ENCODE results near the gene CCNY. TPM values are rescaled to one million over a fixed set of nuclear protein-coding genes. Genes with fewer than 3 reads are reported as not detected.

The CCNY gene
- total and polyA plus RNA-seq, 3 experiments from 2014 or later = 15.1 to 65.2 (median 58.4) TPM

- H3K9me3 ChIP-seq (ENCODE audit: low read length) = no peaks in the 10 kb centered on the region
- H3K9me3 Mint-ChIP-seq = peaks cover 0 to 5% (median 3%) of the 10 kb centered on the region in 5 donors
- ChIA-PET CTCF (no interaction called here), POLR2A (no interaction called here)
- H3K4me3 ChIP-seq (ENCODE audit: low read length) = no peak overlapping the region
- peaks cover 9 to 31% (median 20%) of the 10 kb centered on the region in 3 donors for H3K36me3 Mint-ChIP-seq
- no peaks in the 10 kb centered on the region for H3K27me3 ChIP-seq (ENCODE audit: insufficient read depth, low read length, poor library complexity, severe bottlenecking)
- no peak for DNase-seq
- H3K36me3 ChIP-seq (ENCODE audit: insufficient read depth, low read length) = no peaks in the 10 kb centered on the region
- no peaks in the 10 kb centered on the region for H3K4me1 Mint-ChIP-seq
- no peak overlapping the region for H3K27ac Mint-ChIP-seq
- H3K27me3 Mint-ChIP-seq = peaks cover 0 to 3% of the 10 kb centered on the region in 2 donors
- no peak overlapping the region for H3K27ac ChIP-seq (ENCODE audit: low read depth, low read length)
- no peaks in the 10 kb centered on the region for H3K4me1 ChIP-seq (ENCODE audit: insufficient read depth, low read length)
- H3K4me3 Mint-ChIP-seq = no peak overlapping the region
Observed at GRCh38 chr10:35576730-35577129, 240.4 kb downstream of the CCNY start.

GRCh38 chr10:35577926-35578617 lies 241.8 kb downstream of the CCNY start:
- Mint-ChIP-seq H3K27ac (no peak overlapping the region), H3K9me3 (peaks cover 0 to 5% (median 3%) of the 10 kb centered on the region in 5 donors), H3K4me1 (no peaks in the 10 kb centered on the region), H3K4me3 (no peak overlapping the region), H3K27me3 (peaks cover 0 to 3% of the 10 kb centered on the region in 2 donors), H3K36me3 (peaks cover 5 to 21% (median 20%) of the 10 kb centered on the region in 3 donors)
- Histone ChIP-seq H3K27me3 (ENCODE audit: insufficient read depth, low read length, poor library complexity, severe bottlenecking) (no peaks in the 10 kb centered on the region), H3K4me1 (ENCODE audit: insufficient read depth, low read length) (no peaks in the 10 kb centered on the region), H3K36me3 (ENCODE audit: insufficient read depth, low read length) (no peaks in the 10 kb centered on the region), H3K9me3 (ENCODE audit: low read length) (no peaks in the 10 kb centered on the region), H3K4me3 (ENCODE audit: low read length) (no peak overlapping the region), H3K27ac (ENCODE audit: low read depth, low read length) (no peak overlapping the region)
- ChIA-PET CTCF (interaction anchor here (0.6 to 1.5 kb wide), 2 partner anchors 12 to 1364 kb away, joined by 3 to 4 read pairs; no protein-coding TSS in a partner anchor), POLR2A (no interaction called here)
- DNase-seq = no peak

- H3K36me3 ChIP-seq (ENCODE audit: insufficient read depth, low read length) = no peaks in the 10 kb centered on the region
- no peaks in the 10 kb centered on the region for H3K4me1 ChIP-seq (ENCODE audit: insufficient read depth, low read length)
- CTCF ChIA-PET = interaction anchor here (0.6 to 1.5 kb wide), 2 partner anchors 13 to 1363 kb away, joined by 3 to 4 read pairs; no protein-coding TSS in a partner anchor
Observed at GRCh38 chr10:35578618-35578956, 242.3 kb downstream of the CCNY start.

GRCh38 chr10:35579116-35579515 lies 242.8 kb downstream of the CCNY start:
- H3K27me3 ChIP-seq (ENCODE audit: insufficient read depth, low read length, poor library complexity, severe bottlenecking) = no peaks in the 10 kb centered on the region
- no peaks in the 10 kb centered on the region for H3K4me1 ChIP-seq (ENCODE audit: insufficient read depth, low read length)
- no peak overlapping the region for H3K4me3 ChIP-seq (ENCODE audit: low read length)
- Mint-ChIP-seq H3K9me3 (peaks cover 0 to 5% (median 3%) of the 10 kb centered on the region in 5 donors), H3K27me3 (peaks cover 0 to 3% of the 10 kb centered on the region in 2 donors), H3K4me3 (no peak overlapping the region), H3K27ac (no peak overlapping the region), H3K36me3 (peaks cover 5 to 18% (median 12%) of the 10 kb centered on the region in 3 donors), H3K4me1 (no peaks in the 10 kb centered on the region)
- no peaks in the 10 kb centered on the region for H3K9me3 ChIP-seq (ENCODE audit: low read length)
- DNase-seq = no peak
- H3K27ac ChIP-seq (ENCODE audit: low read depth, low read length) = no peak overlapping the region
- CTCF ChIA-PET = interaction anchor here (0.6 to 2.1 kb wide), 3 partner anchors 13 to 1363 kb away, joined by 3 to 9 read pairs (median 4); no protein-coding TSS in a partner anchor
- POLR2A ChIA-PET = no interaction called here
- no peaks in the 10 kb centered on the region for H3K36me3 ChIP-seq (ENCODE audit: insufficient read depth, low read length)

More at GRCh38 chr10:35578618-35578956, 242.3 kb downstream of the CCNY start:
- POLR2A ChIA-PET = no interaction called here
- Mint-ChIP-seq H3K27me3 (peaks cover 0 to 3% of the 10 kb centered on the region in 2 donors), H3K36me3 (peaks cover 5 to 21% (median 18%) of the 10 kb centered on the region in 3 donors), H3K27ac (no peak overlapping the region), H3K4me1 (no peaks in the 10 kb centered on the region), H3K9me3 (peaks cover 0 to 5% (median 3%) of the 10 kb centered on the region in 5 donors), H3K4me3 (no peak overlapping the region)
- Histone ChIP-seq H3K27me3 (ENCODE audit: insufficient read depth, low read length, poor library complexity, severe bottlenecking) (no peaks in the 10 kb centered on the region), H3K9me3 (ENCODE audit: low read length) (no peaks in the 10 kb centered on the region), H3K4me3 (ENCODE audit: low read length) (no peak overlapping the region), H3K27ac (ENCODE audit: low read depth, low read length) (no peak overlapping the region)
- DNase-seq = no peak

GRCh38 chr10:35579726-35580422 lies 243.6 kb downstream of the CCNY start:
- Histone ChIP-seq H3K27ac (ENCODE audit: low read depth, low read length) (no peak overlapping the region), H3K27me3 (ENCODE audit: insufficient read depth, low read length, poor library complexity, severe bottlenecking) (no peaks in the 10 kb centered on the region), H3K4me1 (ENCODE audit: insufficient read depth, low read length) (no peaks in the 10 kb centered on the region), H3K4me3 (ENCODE audit: low read length) (no peak overlapping the region), H3K9me3 (ENCODE audit: low read length) (no peaks in the 10 kb centered on the region), H3K36me3 (ENCODE audit: insufficient read depth, low read length) (no peaks in the 10 kb centered on the region)
- ChIA-PET POLR2A (no interaction called here), CTCF (interaction anchor here (2.1 kb wide), 1 partner anchor 16 kb away, joined by 9 read pairs; no protein-coding TSS in a partner anchor)
- H3K4me3 Mint-ChIP-seq = no peak overlapping the region
- H3K27me3 Mint-ChIP-seq = peaks cover 0 to 3% of the 10 kb centered on the region in 2 donors
- H3K27ac Mint-ChIP-seq = no peak overlapping the region
- peaks cover 5 to 11% (median 7%) of the 10 kb centered on the region in 3 donors for H3K36me3 Mint-ChIP-seq
- no peaks in the 10 kb centered on the region for H3K4me1 Mint-ChIP-seq
- DNase-seq = no peak
- H3K9me3 Mint-ChIP-seq = peaks cover 0 to 5% (median 3%) of the 10 kb centered on the region in 5 donors

GRCh38 chr10:35580423-35580770 lies 244.1 kb downstream of the CCNY start:
- H3K36me3 Mint-ChIP-seq = peaks cover 3 to 6% (median 3%) of the 10 kb centered on the region in 3 donors
- Histone ChIP-seq H3K4me1 (ENCODE audit: insufficient read depth, low read length) (no peaks in the 10 kb centered on the region), H3K36me3 (ENCODE audit: insufficient read depth, low read length) (no peaks in the 10 kb centered on the region), H3K4me3 (ENCODE audit: low read length) (no peak overlapping the region), H3K9me3 (ENCODE audit: low read length) (no peaks in the 10 kb centered on the region), H3K27ac (ENCODE audit: low read depth, low read length) (no peak overlapping the region), H3K27me3 (ENCODE audit: insufficient read depth, low read length, poor library complexity, severe bottlenecking) (no peaks in the 10 kb centered on the region)
- no peak overlapping the region for H3K4me3 Mint-ChIP-seq
- CTCF ChIA-PET = interaction anchor here (2.1 kb wide), 1 partner anchor 17 kb away, joined by 9 read pairs; no protein-coding TSS in a partner anchor
- POLR2A ChIA-PET = no interaction called here
- H3K9me3 Mint-ChIP-seq = peaks cover 0 to 5% (median 2%) of the 10 kb centered on the region in 5 donors
- DNase-seq = no peak
- no peaks in the 10 kb centered on the region for H3K4me1 Mint-ChIP-seq
- H3K27me3 Mint-ChIP-seq = peaks cover 0 to 3% of the 10 kb centered on the region in 2 donors
- peak overlapping the region in 1 of 8 donors; percentile 52 for H3K27ac Mint-ChIP-seq

GRCh38 chr10:35581655-35582054 lies 245.3 kb downstream of the CCNY start:
- Mint-ChIP-seq H3K27ac (no peak overlapping the region), H3K4me1 (no peaks in the 10 kb centered on the region), H3K36me3 (peaks cover 0 to 4% (median 0%) of the 10 kb centered on the region in 3 donors), H3K4me3 (no peak overlapping the region), H3K9me3 (peaks cover 0 to 5% (median 2%) of the 10 kb centered on the region in 5 donors), H3K27me3 (peaks cover 3% of the 10 kb centered on the region in 2 donors)
- H3K36me3 ChIP-seq (ENCODE audit: insufficient read depth, low read length) = no peaks in the 10 kb centered on the region
- CTCF ChIA-PET = no interaction called here
- no peaks in the 10 kb centered on the region for H3K4me1 ChIP-seq (ENCODE audit: insufficient read depth, low read length)
- POLR2A ChIA-PET = no interaction called here
- H3K4me3 ChIP-seq (ENCODE audit: low read length) = no peak overlapping the region
- no peaks in the 10 kb centered on the region for H3K9me3 ChIP-seq (ENCODE audit: low read length)
- no peaks in the 10 kb centered on the region for H3K27me3 ChIP-seq (ENCODE audit: insufficient read depth, low read length, poor library complexity, severe bottlenecking)
- no peak overlapping the region for H3K27ac ChIP-seq (ENCODE audit: low read depth, low read length)
- no peak for DNase-seq

- Mint-ChIP-seq H3K27ac (no peak overlapping the region), H3K36me3 (peaks cover 0 to 4% (median 0%) of the 10 kb centered on the region in 3 donors), H3K4me1 (no peaks in the 10 kb centered on the region), H3K4me3 (no peak overlapping the region), H3K9me3 (peaks cover 0 to 8% (median 2%) of the 10 kb centered on the region in 5 donors), H3K27me3 (peaks cover 3 to 11% of the 10 kb centered on the region in 2 donors)
- H3K27ac ChIP-seq (ENCODE audit: low read depth, low read length) = no peak overlapping the region
- no peaks in the 10 kb centered on the region for H3K9me3 ChIP-seq (ENCODE audit: low read length)
- no peaks in the 10 kb centered on the region for H3K4me1 ChIP-seq (ENCODE audit: insufficient read depth, low read length)
- no peak overlapping the region for H3K4me3 ChIP-seq (ENCODE audit: low read length)
- CTCF ChIA-PET = no interaction called here
- H3K36me3 ChIP-seq (ENCODE audit: insufficient read depth, low read length) = no peaks in the 10 kb centered on the region
- POLR2A ChIA-PET = no interaction called here
- H3K27me3 ChIP-seq (ENCODE audit: insufficient read depth, low read length, poor library complexity, severe bottlenecking) = no peaks in the 10 kb centered on the region
- DNase-seq = no peak
Observed at GRCh38 chr10:35584946-35585345, 248.6 kb downstream of the CCNY start.

Measured in CD8-positive, alpha-beta memory T cell (primary cell).